C4-2B (cell line): ENCODE measurements around the gene CARD10.

Experiments used
- CTCF ChIP-seq: fragments of 450-650 bp; conservative IDR thresholded peaks from 2 replicates; pipeline ENCODE4 v1.5.1; 2017; ENCODE audit warnings: mild to moderate bottlenecking
- ZFX ChIP-seq: fragments of 450-650 bp; IDR thresholded peaks from 2 replicates; pipeline ENCODE4 v1.6.1; 2017

- TF ChIP-seq CTCF (no peak), ZFX (no peak)
Observed at GRCh38 chr22:37486224-37486845, 32.9 kb downstream of the CARD10 start, which contains the start of gene MFNG.
